ENCODE data around the gene NEK7.

The NEK7 gene

DNA sequence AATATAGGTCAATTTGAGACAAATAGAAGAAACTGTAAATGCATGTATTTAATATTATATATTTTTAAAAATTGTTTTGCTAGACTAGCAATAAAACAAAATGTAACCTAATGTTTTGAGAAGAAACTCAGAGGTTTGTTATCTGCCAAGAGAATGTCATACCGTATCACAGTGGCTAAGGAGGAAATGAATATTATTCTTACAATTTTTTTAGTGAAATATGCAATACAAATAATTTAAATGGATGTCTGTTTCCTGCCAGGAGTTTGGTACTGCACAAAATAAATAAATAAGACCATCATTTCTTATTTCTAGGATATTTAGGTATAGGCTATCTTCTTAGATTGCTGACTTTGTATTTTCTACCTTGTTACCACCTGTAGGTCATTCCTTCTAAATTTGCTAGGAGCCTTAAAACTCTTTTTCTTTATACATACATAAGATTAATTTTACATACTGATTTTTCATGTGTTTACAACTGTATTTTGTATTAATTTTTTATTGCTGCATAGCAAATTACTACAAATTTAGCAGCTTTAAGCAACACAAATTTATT, 113.6 kb downstream of the NEK7 start:
- H3K27ac ChIP-seq, result no peak overlapping the region
- no peaks in the 10 kb centered on the region for H3K27me3 ChIP-seq
- no peak for TF ChIP-seq Cebpa-rat (IDR thresholded peaks at IDR 0.05)
- H3K9me3 ChIP-seq, result no peaks in the 10 kb centered on the region
- H4K20me1 ChIP-seq, result peaks cover 7% of the 10 kb centered on the region; the same call in 1 of the 2 replicates
- H3K9ac ChIP-seq, result no peak overlapping the region
- no peak overlapping the region for H3K4me3 ChIP-seq
- H3K36me3 ChIP-seq, result peaks cover 13% of the 10 kb centered on the region
- H3K4me1 ChIP-seq, result no peaks in the 10 kb centered on the region
- H3K4me2 ChIP-seq, result no peak overlapping the region

DNA sequence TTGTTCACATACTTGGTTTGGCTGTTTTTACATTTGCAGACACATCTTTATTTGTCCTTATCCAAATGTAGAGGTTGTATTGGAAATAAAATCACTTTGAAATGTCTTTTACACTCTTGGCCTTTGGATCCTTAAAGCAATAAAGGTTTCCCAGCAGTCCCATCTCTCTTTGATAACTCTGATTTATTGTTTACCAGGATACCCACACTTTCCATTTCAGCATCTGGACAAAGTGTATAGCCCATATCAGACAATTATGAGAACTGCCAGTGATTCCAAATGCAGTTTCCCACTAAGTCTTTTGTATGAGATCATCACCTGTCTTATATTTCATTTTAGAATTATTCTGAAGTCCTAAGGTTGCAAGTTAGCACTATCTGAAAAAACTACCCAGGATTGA, 114.7 kb downstream of the NEK7 start:
- Histone ChIP-seq H3K27ac (no peak overlapping the region), H3K4me1 (no peaks in the 10 kb centered on the region)

DNA sequence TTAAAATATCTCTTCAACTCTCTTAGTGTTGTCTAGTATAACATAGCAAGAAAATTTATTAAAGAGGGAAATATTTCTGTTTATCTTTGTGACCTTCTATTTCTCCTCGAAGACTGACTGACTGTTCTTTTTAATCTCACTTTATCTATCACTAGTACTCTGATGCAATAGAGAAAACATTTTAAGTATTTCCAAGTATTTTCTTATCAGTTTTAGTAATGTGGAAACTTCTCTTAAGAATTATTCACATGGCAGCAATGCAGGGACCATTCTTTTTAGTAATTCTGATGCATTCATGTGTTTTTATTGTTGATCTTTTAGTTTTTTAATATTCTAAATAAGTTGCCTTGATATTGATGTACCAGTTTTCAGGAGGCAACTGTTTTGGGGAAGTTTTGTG, 115.7 kb downstream of the NEK7 start:
- TF ChIP-seq Cebpa-rat (IDR thresholded peaks at IDR 0.05), result no peak
- Histone ChIP-seq H3K27ac (no peak overlapping the region), H3K4me3 (no peak overlapping the region), H3K9ac (no peak overlapping the region), H3K36me3 (peaks cover 9% of the 10 kb centered on the region; the same call in 1 of the 2 replicates), H3K4me2 (no peak overlapping the region), H3K9me3 (no peaks in the 10 kb centered on the region), H4K20me1 (peaks cover 7% of the 10 kb centered on the region; the same call in 1 of the 2 replicates), H3K4me1 (no peaks in the 10 kb centered on the region), H3K27me3 (no peaks in the 10 kb centered on the region)

More for the DNA sequence above, 114.7 kb downstream of the NEK7 start:
- no peaks in the 10 kb centered on the region for H3K27me3 ChIP-seq
- H3K36me3 ChIP-seq, result peaks cover 10% of the 10 kb centered on the region; the same call in 1 of the 2 replicates
- TF ChIP-seq Cebpa-rat (IDR thresholded peaks at IDR 0.05), result no peak
- peaks cover 7% of the 10 kb centered on the region; the same call in 1 of the 2 replicates for H4K20me1 ChIP-seq
- no peaks in the 10 kb centered on the region for H3K9me3 ChIP-seq
- H3K4me3 ChIP-seq, result no peak overlapping the region
- no peak overlapping the region for H3K9ac ChIP-seq
- no peak overlapping the region for H3K4me2 ChIP-seq

DNA sequence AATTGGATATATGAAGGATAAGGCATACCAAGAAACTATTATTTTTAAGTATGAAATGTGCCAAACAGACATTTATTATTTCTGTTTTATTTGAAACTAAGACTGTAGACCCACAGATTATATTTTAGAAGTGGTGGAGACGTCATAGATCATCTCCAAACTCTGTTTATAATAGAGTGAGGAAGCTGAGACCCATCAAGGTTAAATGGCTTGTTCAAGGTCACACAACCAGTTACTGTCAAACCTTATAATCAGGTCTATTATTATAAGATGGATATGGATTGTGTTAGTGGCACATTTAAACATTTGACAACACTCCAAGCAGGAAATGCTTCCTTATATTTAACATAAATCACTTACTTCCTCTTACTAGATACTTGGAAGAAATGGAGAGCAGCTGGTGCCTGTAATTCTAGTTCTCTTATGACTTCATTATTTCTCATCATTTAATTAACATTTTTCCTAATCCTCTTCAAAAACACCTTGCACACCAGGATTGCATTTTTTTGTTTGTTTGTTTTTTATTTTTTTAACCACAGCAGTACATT, 117.0 kb downstream of the NEK7 start:
- Histone ChIP-seq H3K36me3 (no peaks in the 10 kb centered on the region), H3K27ac (no peak overlapping the region), H3K4me1 (no peaks in the 10 kb centered on the region), H3K4me3 (no peak overlapping the region), H4K20me1 (peaks cover under 1% of the 10 kb centered on the region; the same call in 1 of the 2 replicates), H3K9me3 (no peaks in the 10 kb centered on the region), H3K9ac (no peak overlapping the region), H3K4me2 (no peak overlapping the region), H3K27me3 (no peaks in the 10 kb centered on the region)
- no peak for TF ChIP-seq Cebpa-rat (IDR thresholded peaks at IDR 0.05)

DNA sequence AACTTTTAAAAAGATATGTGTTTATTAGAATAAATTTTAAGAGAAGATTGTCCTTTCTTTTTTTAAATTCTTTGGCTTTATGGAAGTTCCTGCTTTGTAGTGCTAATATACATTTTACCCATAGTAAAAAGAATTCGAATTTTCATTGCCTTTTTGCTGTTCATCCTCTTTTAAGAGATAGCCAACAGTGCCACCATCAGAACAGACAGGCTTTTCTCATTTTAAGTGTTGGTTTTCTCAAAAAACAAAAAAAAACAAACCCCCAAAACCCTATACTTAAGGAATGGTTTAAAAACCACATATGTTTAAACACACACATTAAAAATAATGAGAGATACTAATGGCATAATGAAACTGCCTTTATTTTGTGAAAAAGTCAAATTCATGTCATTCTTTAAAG, 118.8 kb downstream of the NEK7 start:
- H3K4me3 ChIP-seq, result no peak overlapping the region
- TF ChIP-seq Cebpa-rat (IDR thresholded peaks at IDR 0.05), result no peak
- no peaks in the 10 kb centered on the region for H3K36me3 ChIP-seq
- no peaks in the 10 kb centered on the region; the same call in 1 of the 2 replicates for H4K20me1 ChIP-seq
- no peak overlapping the region for H3K4me2 ChIP-seq
- H3K27ac ChIP-seq, result no peak overlapping the region
- no peaks in the 10 kb centered on the region for H3K4me1 ChIP-seq
- no peaks in the 10 kb centered on the region for H3K27me3 ChIP-seq
- H3K9me3 ChIP-seq, result no peaks in the 10 kb centered on the region
- no peak overlapping the region for H3K9ac ChIP-seq

DNA sequence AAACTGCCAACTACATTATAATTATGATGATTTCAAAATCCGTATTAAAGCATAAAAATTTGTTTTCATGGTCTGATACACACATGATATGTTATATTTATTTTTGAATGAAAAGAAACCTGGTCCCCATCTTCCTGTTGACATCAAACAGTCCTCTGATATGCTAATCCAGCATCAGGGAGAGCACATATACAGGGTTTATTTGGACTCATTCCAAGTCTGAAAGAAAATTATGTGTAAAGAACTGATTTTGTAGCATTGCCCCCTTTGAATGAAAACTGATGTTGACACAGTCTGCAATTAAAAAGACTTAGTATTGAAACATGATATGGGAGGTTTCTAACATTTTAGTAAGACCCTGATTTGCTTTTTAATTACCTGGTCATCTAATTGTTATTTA, 119.4 kb downstream of the NEK7 start:
- Histone ChIP-seq H3K4me1 (no peaks in the 10 kb centered on the region), H3K4me2 (no peak overlapping the region), H3K27ac (no peak overlapping the region), H4K20me1 (no peaks in the 10 kb centered on the region; the same call in 1 of the 2 replicates), H3K36me3 (no peaks in the 10 kb centered on the region), H3K27me3 (no peaks in the 10 kb centered on the region), H3K9me3 (no peaks in the 10 kb centered on the region), H3K4me3 (no peak overlapping the region), H3K9ac (no peak overlapping the region)
- no peak for TF ChIP-seq Cebpa-rat (IDR thresholded peaks at IDR 0.05)

DNA sequence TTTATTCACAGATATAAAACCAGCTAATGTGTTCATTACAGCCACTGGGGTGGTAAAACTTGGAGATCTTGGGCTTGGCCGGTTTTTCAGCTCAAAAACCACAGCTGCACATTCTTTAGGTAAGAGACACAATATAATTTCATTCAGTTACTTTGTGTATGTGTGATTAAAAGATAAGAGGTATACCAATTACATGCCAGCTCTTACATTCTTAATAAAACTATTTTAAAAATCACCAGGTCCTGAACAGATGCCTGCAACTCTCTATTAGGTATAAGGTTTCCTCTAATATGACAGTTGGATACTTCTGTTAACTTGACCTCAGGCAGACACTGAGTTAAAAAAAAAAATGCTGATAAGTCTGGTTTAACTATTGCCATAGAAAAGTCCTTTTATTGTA, 122.1 kb downstream of the NEK7 start:
- no peaks in the 10 kb centered on the region for H3K27me3 ChIP-seq
- H3K4me2 ChIP-seq, result no peak overlapping the region
- no peak overlapping the region for H3K4me3 ChIP-seq
- no peaks in the 10 kb centered on the region; the same call in 1 of the 2 replicates for H3K36me3 ChIP-seq
- no peak for TF ChIP-seq Cebpa-rat (IDR thresholded peaks at IDR 0.05)
- no peaks in the 10 kb centered on the region for H3K9me3 ChIP-seq
- no peak overlapping the region for H3K9ac ChIP-seq
- no peaks in the 10 kb centered on the region for H4K20me1 ChIP-seq
- no peak overlapping the region for H3K27ac ChIP-seq
- H3K4me1 ChIP-seq, result no peaks in the 10 kb centered on the region

DNA sequence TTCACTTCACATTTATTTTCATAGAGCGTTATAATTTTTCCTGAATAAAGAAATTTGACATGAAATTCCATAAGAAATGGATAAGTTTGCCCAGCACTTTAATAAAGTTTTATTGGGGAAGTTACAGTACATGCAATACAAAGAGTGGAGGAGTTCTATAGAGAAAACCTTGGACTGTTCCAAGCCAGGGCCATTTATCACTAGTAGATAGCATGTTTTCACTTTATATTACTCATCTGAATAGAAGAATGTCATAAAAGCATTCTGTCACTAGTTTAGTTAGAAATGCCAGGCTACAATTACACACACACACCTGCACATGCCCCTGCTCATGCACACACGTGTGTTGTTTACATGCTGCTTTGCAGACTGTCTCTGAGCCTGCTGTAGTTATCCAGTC, 123.3 kb downstream of the NEK7 start:
- Histone ChIP-seq H3K27ac (no peak overlapping the region), H4K20me1 (no peaks in the 10 kb centered on the region), H3K36me3 (no peaks in the 10 kb centered on the region; the same call in 1 of the 2 replicates), H3K4me1 (no peaks in the 10 kb centered on the region), H3K9me3 (no peaks in the 10 kb centered on the region), H3K9ac (no peak overlapping the region), H3K27me3 (no peaks in the 10 kb centered on the region), H3K4me2 (no peak overlapping the region), H3K4me3 (no peak overlapping the region)
- TF ChIP-seq Cebpa-rat (IDR thresholded peaks at IDR 0.05), result no peak

DNA sequence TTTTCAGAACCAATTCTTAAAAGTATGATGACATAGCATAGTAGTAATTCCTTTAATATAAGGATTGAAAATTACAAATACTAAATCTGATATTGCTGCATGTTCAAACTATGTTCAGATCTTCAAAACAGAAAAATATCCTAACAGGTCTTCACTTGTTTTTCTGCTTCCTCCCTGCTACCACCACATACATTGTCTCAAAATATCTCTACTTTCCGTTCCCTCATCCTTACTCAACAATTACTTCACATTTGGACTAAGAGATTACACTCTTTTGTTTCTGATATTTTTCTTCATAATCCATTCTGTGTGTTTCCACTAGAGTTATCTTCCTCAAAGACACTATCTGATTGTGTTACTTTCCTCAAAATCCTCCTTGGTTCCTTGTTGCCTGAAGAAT, 125.1 kb downstream of the NEK7 start:
- Histone ChIP-seq H3K36me3 (no peaks in the 10 kb centered on the region; the same call in 1 of the 2 replicates), H3K9me3 (no peaks in the 10 kb centered on the region)

DNA sequence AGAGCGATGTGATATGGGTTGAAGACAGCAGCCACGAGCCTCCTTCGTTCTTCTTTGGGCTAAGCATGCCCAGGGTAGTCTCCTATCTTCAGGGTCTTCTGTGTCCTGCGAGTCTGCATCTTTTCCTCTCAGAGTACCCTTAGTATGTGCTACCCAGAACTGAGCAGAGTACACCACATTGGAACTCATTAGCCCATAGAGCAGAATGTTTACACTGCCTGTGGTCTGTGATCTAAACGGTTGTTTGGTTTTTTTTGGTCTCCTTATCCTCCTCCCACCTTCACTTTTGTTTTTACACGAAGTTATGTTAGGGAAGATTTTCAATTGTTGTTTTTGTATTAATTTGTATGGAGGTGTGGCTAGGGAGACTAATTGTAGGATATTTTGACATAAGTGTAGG, 126.4 kb downstream of the NEK7 start:
- H3K9me3 ChIP-seq, result no peaks in the 10 kb centered on the region
- no peaks in the 10 kb centered on the region for H3K4me1 ChIP-seq
- no peaks in the 10 kb centered on the region for H4K20me1 ChIP-seq
- TF ChIP-seq Cebpa-rat (IDR thresholded peaks at IDR 0.05), result no peak
- H3K27me3 ChIP-seq, result no peaks in the 10 kb centered on the region
- H3K4me3 ChIP-seq, result no peak overlapping the region
- H3K4me2 ChIP-seq, result no peak overlapping the region
- no peak overlapping the region for H3K27ac ChIP-seq
- no peaks in the 10 kb centered on the region; the same call in 1 of the 2 replicates for H3K36me3 ChIP-seq
- no peak overlapping the region for H3K9ac ChIP-seq

More for the DNA sequence above, 125.1 kb downstream of the NEK7 start:
- no peak for TF ChIP-seq Cebpa-rat (IDR thresholded peaks at IDR 0.05)
- Histone ChIP-seq H3K4me2 (no peak overlapping the region), H3K27ac (no peak overlapping the region), H3K4me1 (no peaks in the 10 kb centered on the region), H3K27me3 (no peaks in the 10 kb centered on the region), H3K9ac (no peak overlapping the region), H4K20me1 (no peaks in the 10 kb centered on the region), H3K4me3 (no peak overlapping the region)
